ENCODE data around the gene ZRANB3.
"Not testable (repeated sequence)": the region's sequence is repeated elsewhere in the genome, so short reads cannot be mapped to it uniquely, and the experiment has no call there.

Gene ZRANB3

DNA sequence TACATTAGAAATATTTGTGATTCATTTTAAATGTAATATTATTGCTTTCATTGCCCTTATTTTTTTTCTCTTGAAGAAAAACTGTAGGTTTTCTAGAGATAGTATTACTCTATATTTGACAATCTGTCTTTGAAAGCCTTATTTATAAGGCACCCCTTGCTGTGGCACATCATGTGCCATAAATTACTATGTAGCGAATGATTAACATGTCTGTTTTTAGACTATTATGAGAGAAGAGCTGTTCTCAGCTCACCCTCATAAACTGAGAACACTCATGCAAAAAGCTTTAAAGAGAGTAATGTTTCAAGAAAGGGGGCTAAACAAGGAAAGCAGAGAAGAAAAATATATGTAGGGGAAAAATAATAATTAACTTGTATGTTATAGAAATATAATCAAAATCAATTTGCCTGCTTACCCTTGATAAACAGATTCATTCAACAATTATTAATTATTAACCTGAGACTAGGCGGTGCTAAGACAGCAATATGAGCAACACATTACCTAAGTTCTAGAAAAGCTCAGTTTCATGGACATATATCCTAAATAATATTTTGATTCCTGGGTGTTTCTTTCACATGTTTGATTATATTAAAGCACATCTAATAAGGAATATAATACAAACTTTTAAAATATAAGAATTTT is 409.9 kb downstream of the ZRANB3 start:
- H3K4me3 ChIP-seq (ENCODE audit: low read depth, low read length), result no peak overlapping the region
- TF ChIP-seq, protein P1, sequence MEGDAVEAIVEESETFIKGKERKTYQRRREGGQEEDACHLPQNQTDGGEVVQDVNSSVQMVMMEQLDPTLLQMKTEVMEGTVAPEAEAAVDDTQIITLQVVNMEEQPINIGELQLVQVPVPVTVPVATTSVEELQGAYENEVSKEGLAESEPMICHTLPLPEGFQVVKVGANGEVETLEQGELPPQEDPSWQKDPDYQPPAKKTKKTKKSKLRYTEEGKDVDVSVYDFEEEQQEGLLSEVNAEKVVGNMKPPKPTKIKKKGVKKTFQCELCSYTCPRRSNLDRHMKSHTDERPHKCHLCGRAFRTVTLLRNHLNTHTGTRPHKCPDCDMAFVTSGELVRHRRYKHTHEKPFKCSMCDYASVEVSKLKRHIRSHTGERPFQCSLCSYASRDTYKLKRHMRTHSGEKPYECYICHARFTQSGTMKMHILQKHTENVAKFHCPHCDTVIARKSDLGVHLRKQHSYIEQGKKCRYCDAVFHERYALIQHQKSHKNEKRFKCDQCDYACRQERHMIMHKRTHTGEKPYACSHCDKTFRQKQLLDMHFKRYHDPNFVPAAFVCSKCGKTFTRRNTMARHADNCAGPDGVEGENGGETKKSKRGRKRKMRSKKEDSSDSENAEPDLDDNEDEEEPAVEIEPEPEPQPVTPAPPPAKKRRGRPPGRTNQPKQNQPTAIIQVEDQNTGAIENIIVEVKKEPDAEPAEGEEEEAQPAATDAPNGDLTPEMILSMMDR (IDR thresholded peaks at IDR 0.05; ENCODE audit: low read depth, low read length), result no peak

DNA sequence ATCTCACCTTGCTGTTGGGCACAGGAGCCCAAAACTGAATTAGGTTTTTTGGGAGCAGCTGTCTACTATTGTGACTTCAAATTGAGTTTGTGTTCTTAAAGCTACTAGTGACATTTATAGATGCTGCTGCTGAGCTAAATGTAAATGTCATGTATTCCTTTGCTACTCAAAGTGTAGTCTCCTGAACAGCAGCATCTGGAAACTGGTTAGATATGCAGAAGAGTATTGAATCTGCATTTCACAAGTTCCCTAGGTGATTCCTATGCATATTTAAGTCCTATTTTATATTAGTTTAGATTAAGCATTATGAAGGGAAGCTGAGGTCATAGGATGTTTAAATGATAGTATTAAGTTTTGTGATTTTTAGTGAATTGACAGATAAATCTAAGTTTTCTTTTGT is 411.4 kb downstream of the ZRANB3 start:
- H3K4me3 ChIP-seq (ENCODE audit: low read depth, low read length), result no peak overlapping the region
- TF ChIP-seq, protein P1 (IDR thresholded peaks at IDR 0.05; ENCODE audit: low read depth, low read length), result no peak

DNA sequence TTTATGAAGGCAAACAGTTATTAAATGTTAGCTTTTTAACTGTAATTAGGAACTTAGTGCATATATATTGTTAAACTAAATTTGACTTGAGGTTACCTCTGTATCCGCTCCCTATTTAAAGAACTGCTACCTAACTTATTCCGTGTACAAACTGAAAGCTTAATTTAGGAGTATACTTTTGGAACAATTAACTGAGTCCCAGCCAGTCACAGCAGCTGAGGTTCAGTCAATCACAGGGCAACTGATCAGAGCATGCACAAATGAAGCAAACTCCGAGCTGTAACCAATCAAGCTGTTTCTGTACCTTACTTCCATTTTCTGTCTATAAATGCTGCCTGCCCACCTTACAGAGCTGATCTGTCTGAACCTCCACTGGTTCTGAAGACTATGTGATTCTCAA is 417.7 kb downstream of the ZRANB3 start:
- no peak overlapping the region for H3K4me3 ChIP-seq (ENCODE audit: low read depth, low read length)
- TF ChIP-seq, protein P1 (IDR thresholded peaks at IDR 0.05; ENCODE audit: low read depth, low read length), result no peak

DNA sequence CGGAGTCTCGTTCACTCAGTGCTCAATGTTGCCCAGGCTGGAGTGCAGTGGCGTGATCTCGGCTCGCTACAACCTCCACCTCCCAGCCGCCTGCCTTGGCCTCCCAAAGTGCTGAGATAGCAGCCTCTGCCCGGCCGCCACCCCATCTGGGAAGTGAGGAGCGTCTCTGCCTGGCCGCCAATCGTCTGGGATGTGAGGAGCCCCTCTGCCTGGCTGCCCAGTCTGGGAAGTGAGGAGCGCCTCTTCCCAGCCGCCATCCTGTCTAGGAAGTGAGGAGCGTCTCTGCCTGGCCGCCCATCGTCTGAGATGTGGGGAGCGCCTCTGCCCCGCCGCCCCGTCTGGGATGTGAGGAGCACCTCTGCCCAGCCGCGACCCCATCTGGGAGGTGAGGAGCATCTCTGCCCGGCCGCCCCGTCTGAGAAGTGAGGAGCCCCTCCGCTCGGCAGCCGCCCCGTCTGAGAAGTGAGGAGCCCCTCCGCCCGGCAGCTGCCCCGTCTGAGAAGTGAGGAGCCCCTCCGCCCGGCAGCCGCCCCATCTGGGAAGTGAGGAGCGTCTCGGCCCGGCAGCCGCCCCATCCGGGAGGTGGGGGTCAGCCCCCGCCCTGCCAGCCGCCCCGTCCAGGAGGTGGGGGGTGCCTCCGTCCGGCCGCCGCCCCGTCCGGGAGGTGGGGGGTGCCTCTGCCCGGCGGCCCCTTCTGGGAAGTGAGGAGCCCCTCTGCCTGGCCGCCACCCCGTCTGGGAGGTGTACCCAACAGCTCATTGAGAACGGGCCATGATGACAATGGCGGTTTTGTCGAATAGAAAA is 425.3 kb downstream of the ZRANB3 start:
- not testable (repeated sequence) for H3K4me3 ChIP-seq (ENCODE audit: low read depth, low read length)

DNA sequence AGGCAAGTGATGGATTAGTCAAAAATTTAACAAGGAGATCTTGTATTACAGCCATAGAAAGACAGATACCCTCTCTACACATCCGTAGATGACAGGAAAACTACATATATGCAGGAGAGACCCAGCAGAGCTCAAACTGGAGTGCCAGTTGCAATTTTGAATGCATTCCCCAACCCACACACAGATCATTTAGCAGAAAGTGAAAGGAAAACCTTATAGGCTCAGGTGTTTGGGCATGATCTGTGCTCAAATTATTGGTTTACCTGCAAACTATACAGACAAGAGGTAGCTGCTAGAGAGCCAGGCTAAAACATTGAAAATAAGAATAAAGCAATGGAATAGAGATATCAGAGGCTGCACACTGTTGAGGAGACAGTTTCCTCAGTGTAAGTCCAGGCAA is 427.2 kb downstream of the ZRANB3 start:
- H3K4me3 ChIP-seq (ENCODE audit: low read depth, low read length), result no peak overlapping the region
- TF ChIP-seq, protein P1 (IDR thresholded peaks at IDR 0.05; ENCODE audit: low read depth, low read length), result no peak

DNA sequence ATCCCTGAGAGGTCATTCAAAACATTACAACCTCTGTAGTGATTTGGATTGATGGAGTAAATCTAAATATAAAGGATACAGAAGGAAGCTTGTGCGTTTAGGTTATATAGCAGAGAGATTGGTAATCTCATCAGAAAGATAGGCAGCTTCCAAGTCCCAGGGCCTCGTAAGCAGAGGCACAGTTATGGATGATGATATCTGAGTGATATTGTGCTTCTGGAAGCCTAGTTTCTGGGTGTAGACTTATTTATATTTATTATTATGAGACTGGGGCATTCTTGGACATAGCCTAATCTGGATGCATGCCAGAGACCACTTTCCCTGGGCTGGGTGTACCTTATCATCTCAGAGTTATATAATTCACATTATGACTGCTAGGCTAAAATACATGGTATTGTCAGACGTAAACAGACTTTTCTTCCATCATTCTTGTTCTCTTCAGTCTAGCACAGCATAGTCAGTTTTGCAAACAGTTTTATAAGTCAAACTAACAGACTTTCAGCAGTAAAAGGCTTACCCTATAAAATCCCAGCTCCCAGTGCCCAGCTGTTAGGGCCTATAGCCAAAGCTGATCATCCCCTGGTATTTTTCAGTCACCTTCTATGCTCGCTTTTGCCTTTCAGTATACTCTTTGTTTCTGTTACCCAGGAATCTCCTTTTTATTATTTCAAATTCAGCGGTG is 431.1 kb downstream of the ZRANB3 start:
- TF ChIP-seq, protein P1 (IDR thresholded peaks at IDR 0.05; ENCODE audit: low read depth, low read length), result no peak
- H3K4me3 ChIP-seq (ENCODE audit: low read depth, low read length), result no peak overlapping the region

DNA sequence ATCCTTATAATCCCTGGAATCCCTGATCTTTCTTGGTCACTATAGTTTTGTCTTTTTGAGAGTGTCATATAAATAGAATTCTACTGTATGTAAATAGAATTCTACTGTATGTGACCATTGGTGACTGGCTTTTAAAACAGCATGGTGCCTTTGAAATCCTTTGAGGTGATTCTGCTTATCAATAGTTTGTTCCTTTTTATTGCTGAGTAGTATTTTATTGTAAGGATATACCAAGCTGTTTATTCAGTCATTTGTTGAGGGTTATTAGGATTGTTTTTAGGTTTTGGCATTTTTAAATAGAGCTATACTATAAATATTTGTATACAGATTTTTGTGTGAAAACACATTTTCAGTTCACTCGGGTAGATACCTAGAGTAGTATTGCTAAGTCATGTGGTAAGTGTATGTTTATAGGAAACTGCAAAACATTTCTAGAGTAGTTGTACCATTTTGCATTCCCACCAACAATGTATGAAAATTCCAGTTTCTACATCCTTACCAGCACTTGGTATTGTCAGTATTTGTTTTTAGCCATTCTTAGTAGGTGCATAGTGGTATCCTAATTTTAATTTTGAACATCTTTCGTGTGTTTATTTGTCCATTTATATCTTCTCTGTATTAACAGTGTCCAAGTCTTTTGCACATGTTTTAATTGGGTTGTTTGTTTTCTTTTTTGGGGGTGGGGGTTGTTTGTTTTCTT is 433.3 kb downstream of the ZRANB3 start:
- TF ChIP-seq, protein P1 (IDR thresholded peaks at IDR 0.05; ENCODE audit: low read depth, low read length), result no peak
- H3K4me3 ChIP-seq (ENCODE audit: low read depth, low read length), result no peak overlapping the region

All from WI38 (cell line).